ENCODE results near the gene EFNA3. TPM values are rescaled to one million over a fixed set of nuclear protein-coding genes. Genes with fewer than 3 reads are reported as not detected.

EFNA3 gene
- 1 to 10 TPM; 1.1 to 1.4 TPM for total RNA-seq
- long read RNA-seq, result 0 reads

GRCh38 chr1:155078469-155079209, at the start of gene EFNA3:
EFNA3 (plus strand) TSS chr1:155078837; CDS start chr1:155078942, 105 bp downstream.
- intact Hi-C loops (cut with DNase I), result no loop called here
- DNase-seq (peak; percentile 82), ATAC-seq (peak; percentile 87 to 91)

GRCh38 chr1:155029513-155030242, 49.0 kb upstream of the EFNA3 start:
- peak in 1 of 2 donors; percentile 11 for ATAC-seq
- intact Hi-C loops (cut with DNase I), result loop anchor here in 1 of 2 donors (10.0 kb wide), 1 partner anchor 125 kb away; no protein-coding TSS in a partner anchor
- no peak for DNase-seq

GRCh38 chr1:155030243-155030795, 48.3 kb upstream of the EFNA3 start:
- intact Hi-C loops (cut with DNase I), result loop anchor here in 1 of 2 donors (10.0 kb wide), 1 partner anchor 126 kb away; no protein-coding TSS in a partner anchor
- ATAC-seq, result no peak
- DNase-seq, result no peak

- DNase-seq (no peak), ATAC-seq (no peak)
- intact Hi-C loops (cut with DNase I), result loop anchor here in 1 of 2 donors (10.0 kb wide), 1 partner anchor 126 kb away; no protein-coding TSS in a partner anchor
Measured at GRCh38 chr1:155030899-155031298, 47.7 kb upstream of the EFNA3 start.

- intact Hi-C loops (cut with DNase I), result loop anchor here in 1 of 2 donors (10.0 kb wide), 1 partner anchor 128 kb away; no protein-coding TSS in a partner anchor
- DNase-seq (no peak), ATAC-seq (no peak)
Measured at GRCh38 chr1:155032886-155033285, 45.8 kb upstream of the EFNA3 start.

- intact Hi-C loops (cut with DNase I), result loop anchor here in 1 of 2 donors (10.0 kb wide), 1 partner anchor 129 kb away; no protein-coding TSS in a partner anchor
- ATAC-seq (no peak), DNase-seq (no peak)
Measured at GRCh38 chr1:155033524-155033923, 45.1 kb upstream of the EFNA3 start, which contains the start of the genes DCST1 and DCST2. DCST1 (plus strand) TSS chr1:155033824; CDS start chr1:155034037, 213 bp downstream. DCST2 (minus strand) TSS chr1:155033781; CDS start chr1:155033701, 80 bp downstream.

GRCh38 chr1:155034318-155035208, 44.1 kb upstream of the EFNA3 start:
- DNase-seq (no peak), ATAC-seq (no peak)
- intact Hi-C loops (cut with DNase I), result loop anchor here in 1 of 2 donors (10.0 kb wide), 1 partner anchor 130 kb away; no protein-coding TSS in a partner anchor

GRCh38 chr1:155035936-155036335, 42.7 kb upstream of the EFNA3 start:
- intact Hi-C loops (cut with DNase I), result loop anchor here in 1 of 2 donors (10.0 kb wide), 1 partner anchor 131 kb away; no protein-coding TSS in a partner anchor
- no peak for ATAC-seq

GRCh38 chr1:155037043-155037442, 41.6 kb upstream of the EFNA3 start:
- DNase-seq, result no peak
- intact Hi-C loops (cut with DNase I), result loop anchor here in 1 of 2 donors (10.0 kb wide), 1 partner anchor 132 kb away; no protein-coding TSS in a partner anchor
- ATAC-seq, result no peak

More at GRCh38 chr1:155035936-155036335, 42.7 kb upstream of the EFNA3 start:
- DNase-seq, result no peak

- ATAC-seq (no peak), DNase-seq (no peak)
- intact Hi-C loops (cut with DNase I), result loop anchor here in 1 of 2 donors (10.0 kb wide), 1 partner anchor 133 kb away; no protein-coding TSS in a partner anchor
Measured at GRCh38 chr1:155037851-155038441, 40.7 kb upstream of the EFNA3 start.

GRCh38 chr1:155038602-155039307, 39.9 kb upstream of the EFNA3 start:
- ATAC-seq, result peak; percentile 46 to 88
- intact Hi-C loops (cut with DNase I), result loop anchor here in 1 of 2 donors (10.0 kb wide), 1 partner anchor 134 kb away; no protein-coding TSS in a partner anchor
- no peak for DNase-seq

- DNase-seq (no peak), ATAC-seq (no peak)
- intact Hi-C loops (cut with DNase I), result loop anchor here in 1 of 2 donors (10.0 kb wide), 1 partner anchor 134 kb away; no protein-coding TSS in a partner anchor
Measured at GRCh38 chr1:155039308-155039669, 39.3 kb upstream of the EFNA3 start.

GRCh38 chr1:155040358-155041093, 38.1 kb upstream of the EFNA3 start:
- DNase-seq, result no peak
- intact Hi-C loops (cut with DNase I), result no loop called here
- ATAC-seq, result no peak

GRCh38 chr1:155042789-155043188, 35.8 kb upstream of the EFNA3 start:
- intact Hi-C loops (cut with DNase I), result no loop called here
- ATAC-seq, result no peak
- no peak for DNase-seq

- intact Hi-C loops (cut with DNase I), result no loop called here
- ATAC-seq (no peak), DNase-seq (no peak)
Measured at GRCh38 chr1:155043301-155043702, 35.3 kb upstream of the EFNA3 start.

GRCh38 chr1:155043793-155044192, 34.8 kb upstream of the EFNA3 start:
- ATAC-seq (no peak), DNase-seq (no peak)
- intact Hi-C loops (cut with DNase I), result no loop called here

Measured in left cardiac atrium (tissue), 4 donors.